CD4-positive, alpha-beta T cell treated with Interleukin-15 for 4 hours (primary cell): ENCODE data around the gene C19orf73.
"Not testable (repeated sequence)": the region's sequence is repeated elsewhere in the genome, so short reads cannot be mapped to it uniquely, and the experiment has no call there.

Source experiments
- DNase-seq: peaks from one replicate; pipeline ENCODE4 v3.0.0-alpha.2; 2020; ENCODE audit warnings: low spot score

Gene C19orf73

GRCh38 chr19:49148784-49149651 is 30.1 kb upstream of the C19orf73 start:
- peak; percentile 76 for DNase-seq

GRCh38 chr19:49148044-49148682 is 29.2 kb upstream of the C19orf73 start:
- DNase-seq = no peak

- DNase-seq = not testable (repeated sequence)
These were observed 27.4 kb upstream of the C19orf73 start for GRCh38 chr19:49146408-49146770.

GRCh38 chr19:49145573-49146407 is 26.8 kb upstream of the C19orf73 start:
- peak; percentile 75 for DNase-seq

GRCh38 chr19:49142866-49143335 is 24.0 kb upstream of the C19orf73 start:
- peak; percentile 48 for DNase-seq

GRCh38 chr19:49141352-49141751 is 22.4 kb upstream of the C19orf73 start:
- DNase-seq = no peak

GRCh38 chr19:49140951-49141350 is 22.0 kb upstream of the C19orf73 start:
- no peak for DNase-seq

- no peak for DNase-seq
These were observed 17.8 kb upstream of the C19orf73 start for GRCh38 chr19:49136771-49137171.

- no peak for DNase-seq
These were observed 16.7 kb upstream of the C19orf73 start for GRCh38 chr19:49135686-49136085.

- DNase-seq = peak; percentile 32
These were observed 14.9 kb upstream of the C19orf73 start for GRCh38 chr19:49133621-49134454.

- DNase-seq = peak; percentile 16
These were observed 14.1 kb upstream of the C19orf73 start for GRCh38 chr19:49132974-49133609.

- no peak for DNase-seq
These were observed 11.4 kb upstream of the C19orf73 start for GRCh38 chr19:49130325-49130724.

GRCh38 chr19:49129238-49129583 is 10.3 kb upstream of the C19orf73 start:
- DNase-seq = no peak

- DNase-seq = no peak
These were observed 9.7 kb upstream of the C19orf73 start for GRCh38 chr19:49128545-49129237.

GRCh38 chr19:49127674-49128544 is 9.0 kb upstream of the C19orf73 start:
- peak; percentile 94 for DNase-seq

- DNase-seq = not testable (repeated sequence)
These were observed 8.3 kb upstream of the C19orf73 start for GRCh38 chr19:49127225-49127624.

- DNase-seq = no peak
These were observed 7.6 kb upstream of the C19orf73 start for GRCh38 chr19:49126575-49126974.

- no peak for DNase-seq
These were observed 6.2 kb upstream of the C19orf73 start for GRCh38 chr19:49125025-49125731.

- DNase-seq = not testable (repeated sequence)
These were observed 4.3 kb upstream of the C19orf73 start for GRCh38 chr19:49123285-49123684.
